ENCODE measurements around the gene LSM14A.

LSM14A gene

DNA sequence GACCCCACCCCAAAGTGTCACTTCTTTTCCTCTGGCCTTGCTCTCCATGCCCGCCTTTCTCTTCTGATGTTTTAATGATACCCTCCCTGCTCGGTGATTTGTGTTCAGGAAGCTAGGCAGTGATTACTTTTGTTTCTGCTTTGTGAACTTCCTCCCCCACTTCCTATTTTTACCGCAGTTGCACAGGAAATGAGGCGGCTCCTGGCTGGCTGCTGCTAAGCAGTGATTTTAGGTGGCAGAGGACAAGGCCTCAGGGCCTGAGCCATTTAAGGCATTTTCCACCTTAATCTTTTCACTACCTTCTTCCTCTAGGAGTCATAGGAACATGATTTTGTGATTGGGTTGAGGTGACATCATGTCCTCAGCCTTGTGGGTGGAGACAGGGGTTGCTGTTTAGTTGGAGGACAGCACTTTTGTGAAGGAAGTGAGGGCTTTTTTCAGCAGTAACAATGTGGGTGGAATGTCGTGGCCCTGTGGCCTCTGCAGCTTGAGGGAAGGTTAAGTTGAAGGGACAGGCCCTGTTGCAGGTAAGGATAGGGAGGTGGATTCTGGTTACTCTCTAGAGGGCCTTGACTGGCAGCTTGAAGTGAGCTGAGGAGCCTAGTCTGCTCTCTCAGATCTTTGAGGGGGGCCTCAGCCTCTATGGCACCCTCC, 97.8 kb downstream of the LSM14A start:
- no peak for TF ChIP-seq CTCF (IDR thresholded peaks at IDR 0.05)
- Mint-ChIP-seq H3K4me3 (peak overlapping the region; percentile 35), H3K9me3 (no peaks in the 10 kb centered on the region), H3K27me3 (ENCODE audit: low read depth, poor library complexity) (peaks cover 4% of the 10 kb centered on the region), H3K4me1 (peaks cover 57% of the 10 kb centered on the region), H3K36me3 (ENCODE audit: low read depth) (peaks cover 55% of the 10 kb centered on the region), H3K27ac (peak overlapping the region; percentile 98)
- peak; percentile 5 for DNase-seq

DNA sequence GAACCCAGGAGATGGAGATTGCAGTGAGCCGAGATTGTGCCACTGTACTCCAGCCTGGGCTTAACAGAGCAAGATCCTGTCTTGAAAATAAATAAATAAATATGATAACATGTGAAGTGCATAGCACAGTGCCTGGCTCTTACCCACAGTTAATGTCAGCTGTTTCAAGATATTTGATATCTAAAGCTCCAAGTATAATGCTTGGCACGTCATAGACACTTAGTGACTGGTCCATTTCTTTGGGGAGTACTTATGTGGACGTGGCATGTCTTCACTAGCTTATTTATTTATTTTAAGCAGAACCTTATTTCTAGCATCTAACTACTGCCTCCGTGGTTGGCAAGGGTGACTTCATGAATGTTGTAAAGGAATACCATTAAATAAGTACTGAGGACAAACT, 100.8 kb downstream of the LSM14A start:
- Mint-ChIP-seq H3K27ac (no peak overlapping the region), H3K4me3 (no peak overlapping the region), H3K27me3 (ENCODE audit: low read depth, poor library complexity) (peaks cover 4% of the 10 kb centered on the region), H3K4me1 (peaks cover 53% of the 10 kb centered on the region), H3K9me3 (no peaks in the 10 kb centered on the region), H3K36me3 (ENCODE audit: low read depth) (peaks cover 48% of the 10 kb centered on the region)
- no peak for TF ChIP-seq CTCF (IDR thresholded peaks at IDR 0.05)
- DNase-seq: no peak

GRCh38 chr19:34274284-34274826, 102.1 kb downstream of the LSM14A start:
- Mint-ChIP-seq H3K27ac (peak overlapping the region; percentile 74), H3K4me1 (peaks cover 41% of the 10 kb centered on the region), H3K9me3 (no peaks in the 10 kb centered on the region), H3K4me3 (no peak overlapping the region), H3K27me3 (ENCODE audit: low read depth, poor library complexity) (peaks cover 4% of the 10 kb centered on the region), H3K36me3 (ENCODE audit: low read depth) (peaks cover 53% of the 10 kb centered on the region)
- TF ChIP-seq CTCF (IDR thresholded peaks at IDR 0.05): no peak
- DNase-seq: no peak

- DNase-seq: no peak
- H3K9me3 Mint-ChIP-seq: no peaks in the 10 kb centered on the region
- peak overlapping the region; percentile 74 for H3K27ac Mint-ChIP-seq
- TF ChIP-seq CTCF (IDR thresholded peaks at IDR 0.05): no peak
- H3K4me3 Mint-ChIP-seq: no peak overlapping the region
- peaks cover 52% of the 10 kb centered on the region for H3K36me3 Mint-ChIP-seq (ENCODE audit: low read depth)
- peaks cover 4% of the 10 kb centered on the region for H3K27me3 Mint-ChIP-seq (ENCODE audit: low read depth, poor library complexity)
- H3K4me1 Mint-ChIP-seq: peaks cover 34% of the 10 kb centered on the region
These were observed 102.7 kb downstream of the LSM14A start for GRCh38 chr19:34274827-34275625.

DNA sequence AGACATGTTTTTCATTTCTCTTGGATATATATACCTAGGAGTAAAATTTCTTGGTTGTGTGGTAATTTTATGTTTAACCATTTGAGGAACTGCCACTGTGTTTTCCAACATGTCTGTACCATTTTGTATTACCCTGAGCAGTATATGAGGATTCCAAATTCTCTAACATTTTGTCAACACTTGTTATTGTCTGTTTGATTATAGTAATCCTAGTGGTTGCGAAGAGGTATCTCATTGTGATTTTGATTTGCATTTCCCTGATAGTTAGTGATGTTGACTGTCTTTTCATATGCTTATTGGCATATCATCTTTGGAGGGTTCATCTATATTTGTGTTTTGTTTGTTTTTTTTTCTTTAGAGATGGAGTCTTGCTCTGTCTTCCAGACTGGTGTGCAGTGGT, 103.4 kb downstream of the LSM14A start:
- DNase-seq: no peak
- Mint-ChIP-seq H3K9me3 (no peaks in the 10 kb centered on the region), H3K36me3 (ENCODE audit: low read depth) (peaks cover 52% of the 10 kb centered on the region), H3K4me1 (peaks cover 28% of the 10 kb centered on the region), H3K4me3 (no peak overlapping the region), H3K27ac (no peak overlapping the region), H3K27me3 (ENCODE audit: low read depth, poor library complexity) (peaks cover 4% of the 10 kb centered on the region)
- no peak for TF ChIP-seq CTCF (IDR thresholded peaks at IDR 0.05)

Measured in nephron progenitor cell (in vitro differentiated cells).